HCT116 (cell line): Measurements from ENCODE around the gene PSME4. TPM values are rescaled to one million over a fixed set of nuclear protein-coding genes. Genes with fewer than 3 reads are reported as not detected.

Experiments
- ATAC-seq: fragments of 200-7000 bp; cut with Tn5 transposase; 2 replicates; pipeline ENCODE4 v1.9.1; 2020; ENCODE audit warnings: mild to moderate bottlenecking, moderate library complexity
- BruUV-seq: library from RNA; stranded (reverse); fragments of 400-500 nt; replicated peaks from 2 replicates; lab custom pipeline; 2021; lab: Mats Ljungman, UMichigan
- CTCF ChIA-PET: fragments of 300-600 bp; sonication (Branson Sonifier 250); formaldehyde crosslinking; loops from one replicate; lab custom pipeline; 2021; ENCODE audit warnings: antibody characterized with exemption; lab: Charles Lee
- POLR2A ChIA-PET: fragments of 300-600, 350-600 bp; sonication (Branson Sonifier 250); formaldehyde crosslinking; loops from one replicate; lab custom pipeline; 2021; ENCODE audit warnings: antibody characterized with exemption; lab: Charles Lee
- RAD21 ChIA-PET, 2 experiments: fragments of 300-600 bp; sonication (Branson Sonifier 250); formaldehyde crosslinking; loops; one replicate each; lab custom pipeline; 2023; ENCODE audit warnings: low total read pairs in 2 of 2; ENCODE audit not compliant: uncharacterized antibody in 2 of 2, unreplicated experiment in 2 of 2, low non-redundant PET in 1 of 2; lab: Charles Lee
- DNase-seq: peaks from one replicate; pipeline ENCODE4 v3.0.0-alpha.2; 2010; ENCODE audit warnings: low read depth, low spot score
- H2AFZ ChIP-seq: fragments of 200-600 bp; shearing (Covaris generic), sonication (generic); 2 replicates; pipeline ENCODE4 v1.6.1; 2017; ENCODE audit warnings: low read depth, mixed run types, mixed read lengths, antibody characterized with exemption, low read length; ENCODE audit not compliant: poor library complexity, severe bottlenecking
- H3K27ac ChIP-seq: 2 replicates; pipeline ENCODE4 v1.5.1; 2012; ENCODE audit warnings: low read depth, low read length
- H3K27me3 ChIP-seq: fragments of 200-600 bp; sonication (generic); 2 replicates; pipeline ENCODE4 v1.6.1; 2016; ENCODE audit warnings: mixed run types, low read length, mixed read lengths; ENCODE audit not compliant: insufficient read depth
- H3K36me3 ChIP-seq, 2 experiments: fragments of 200-500 bp in 1 of 2; fragments of 200-600 bp in 1 of 2; sonication (Bioruptor generic) in 1 of 2; sonication (generic) in 1 of 2; 2 replicates each; pipeline versions ENCODE4 v1.5.1 to v1.6.1; 2014 to 2016; ENCODE audit warnings: low read length in 2 of 2, inconsistent platforms in 1 of 2, mixed read lengths in 1 of 2, mixed run types in 1 of 2; ENCODE audit not compliant: insufficient read depth in 2 of 2, control insufficient read depth in 1 of 2
- H3K4me1 ChIP-seq, 2 experiments: fragments of 200-600 bp in 1 of 2; sonication (generic) in 1 of 2; 2 replicates each; pipeline versions ENCODE4 v1.5.1 to v1.6.1; 2012 to 2017; ENCODE audit warnings: low read length in 2 of 2, inconsistent platforms in 1 of 2, mild to moderate bottlenecking in 1 of 2, mixed read lengths in 1 of 2, mixed run types in 1 of 2, moderate library complexity in 1 of 2; ENCODE audit not compliant: insufficient read depth in 2 of 2, control insufficient read depth in 1 of 2
- H3K4me2 ChIP-seq: fragments of 200-600 bp; sonication (generic); 2 replicates; pipeline ENCODE4 v1.6.1; 2017; ENCODE audit warnings: mixed run types, low read length, mixed read lengths
- H3K4me3 ChIP-seq, 2 experiments: fragments of 200-600 bp in 1 of 2; sonication (generic) in 1 of 2; replicated peaks in 1 of 2; 2 replicates each; pipeline ENCODE4 v1.5.1; 2011 to 2016; ENCODE audit warnings: low read length in 2 of 2, control low read depth in 1 of 2, low read depth in 1 of 2, mild to moderate bottlenecking in 1 of 2, mixed read lengths in 1 of 2, mixed run types in 1 of 2
- H3K79me2 ChIP-seq: fragments of 200-600 bp; sonication (generic); 2 replicates; pipeline ENCODE4 v1.6.1; 2017; ENCODE audit warnings: mild to moderate bottlenecking, mixed run types, low read length, moderate library complexity, mixed read lengths; ENCODE audit not compliant: insufficient read depth
- H3K9ac ChIP-seq: fragments of 200-600 bp; sonication (generic); 2 replicates; pipeline ENCODE4 v1.6.1; 2016; ENCODE audit warnings: low read length, mixed read lengths
- H3K9me2 ChIP-seq: fragments of 200-600 bp; sonication (generic), shearing (Covaris generic); 2 replicates; pipeline ENCODE4 v1.6.1; 2017; ENCODE audit warnings: mixed run types, mild to moderate bottlenecking, moderate library complexity; ENCODE audit not compliant: insufficient read depth
- H3K9me3 ChIP-seq, 2 experiments: fragments of 200-500 bp in 1 of 2; fragments of 200-600 bp in 1 of 2; sonication (Bioruptor generic) in 1 of 2; sonication (generic) in 1 of 2; 2 replicates each; pipeline ENCODE4 v1.6.1; 2014 to 2017; ENCODE audit warnings: low read length in 2 of 2, mixed read lengths in 2 of 2, inconsistent platforms in 1 of 2, low read depth in 1 of 2, mild to moderate bottlenecking in 1 of 2, mixed run types in 1 of 2, moderate library complexity in 1 of 2; ENCODE audit not compliant: control insufficient read depth in 1 of 2, insufficient read depth in 1 of 2
- H4K20me1 ChIP-seq: fragments of 200-600 bp; sonication (generic), shearing (Covaris generic); 2 replicates; pipeline ENCODE4 v1.6.1; 2017; ENCODE audit warnings: mixed run types, mild to moderate bottlenecking, moderate library complexity; ENCODE audit not compliant: insufficient read depth
- ELF1 ChIP-seq: IDR thresholded peaks from 2 replicates; pipeline ENCODE4 v1.6.1; 2012; ENCODE audit warnings: low read depth, borderline replicate concordance
- EZH2phosphoT487 ChIP-seq: fragments of 200-600 bp; IDR thresholded peaks from 2 replicates; pipeline ENCODE4 v1.6.1; 2018; ENCODE audit warnings: antibody characterized with exemption, borderline replicate concordance
- FOSL1 ChIP-seq: IDR thresholded peaks from 2 replicates; pipeline ENCODE4 v1.6.1; 2012; ENCODE audit warnings: low read depth
- POLR2A ChIP-seq: IDR thresholded peaks from 2 replicates; pipeline ENCODE4 v1.7.0; 2011; ENCODE audit warnings: borderline replicate concordance; ENCODE audit not compliant: insufficient read depth, insufficient read length; ENCODE audit errors: extremely low read depth
- POLR2AphosphoS5 ChIP-seq: IDR thresholded peaks from 2 replicates; pipeline ENCODE4 v1.6.1; 2011; ENCODE audit warnings: mild to moderate bottlenecking, low read depth, low read length, moderate library complexity
- SP1 ChIP-seq: IDR thresholded peaks from 2 replicates; pipeline ENCODE4 v1.6.1; 2012; ENCODE audit warnings: low read depth
- SRF ChIP-seq: IDR thresholded peaks from 2 replicates; pipeline ENCODE4 v1.6.1; 2012; ENCODE audit warnings: low read depth
- YY1 ChIP-seq: IDR thresholded peaks from 2 replicates; pipeline ENCODE4 v1.6.1; 2011; ENCODE audit warnings: low read length, low read depth, moderate library complexity, mild to moderate bottlenecking; ENCODE audit not compliant: insufficient replicate concordance; ENCODE audit errors: extremely low read depth
- ZFX ChIP-seq: fragments of 450-650 bp; IDR thresholded peaks from 2 replicates; pipeline ENCODE4 v1.6.1; 2017
- ZNF274 ChIP-seq: fragments of 200-500 bp; sonication (Bioruptor generic); IDR thresholded peaks from 2 replicates; pipeline ENCODE4 v1.6.1; 2014; ENCODE audit warnings: mild to moderate bottlenecking, low read depth, low read length, inconsistent platforms
- intact Hi-C: fragments of 100-400 bp; cut with micrococcal nuclease; formaldehyde crosslinking; loops from 2 replicates; pipeline ENCODE4 v1.10.0; 2022
- total RNA-seq: library from RNA; stranded (reverse); gene quantifications from one replicate; pipeline ENCODE4 v1.2.1, GENCODE V29; 2021; ENCODE audit not compliant: unreplicated experiment
- TF ChIP-seq, protein P1 (sequence below): IDR thresholded peaks from 2 replicates; pipeline ENCODE4 v1.6.1; 2012
- TF ChIP-seq, protein P2 (sequence below): IDR thresholded peaks from 2 replicates; pipeline ENCODE4 v1.6.1; 2012; ENCODE audit warnings: low read depth
- TF ChIP-seq, protein P3 (sequence below): IDR thresholded peaks from 2 replicates; pipeline ENCODE4 v1.6.1; 2012
- TF ChIP-seq, protein P4 (sequence below), 3 experiments: fragments of 200-600 bp in 1 of 3; sonication (generic) in 1 of 3; IDR thresholded peaks in 2 of 3; conservative IDR thresholded peaks in 1 of 3; 2 replicates each; pipeline ENCODE4 v1.5.1; 2012 to 2017; ENCODE audit warnings: low read depth in 2 of 3, low read length in 2 of 3, antibody characterized with exemption in 1 of 3, borderline replicate concordance in 1 of 3, control low read depth in 1 of 3, mild to moderate bottlenecking in 1 of 3, mixed read lengths in 1 of 3, mixed run types in 1 of 3, moderate library complexity in 1 of 3; ENCODE audit not compliant: insufficient read depth in 1 of 3

The PSME4 gene
- total RNA-seq, 1 experiment from 2014 or later = 53.2 TPM

DNA sequence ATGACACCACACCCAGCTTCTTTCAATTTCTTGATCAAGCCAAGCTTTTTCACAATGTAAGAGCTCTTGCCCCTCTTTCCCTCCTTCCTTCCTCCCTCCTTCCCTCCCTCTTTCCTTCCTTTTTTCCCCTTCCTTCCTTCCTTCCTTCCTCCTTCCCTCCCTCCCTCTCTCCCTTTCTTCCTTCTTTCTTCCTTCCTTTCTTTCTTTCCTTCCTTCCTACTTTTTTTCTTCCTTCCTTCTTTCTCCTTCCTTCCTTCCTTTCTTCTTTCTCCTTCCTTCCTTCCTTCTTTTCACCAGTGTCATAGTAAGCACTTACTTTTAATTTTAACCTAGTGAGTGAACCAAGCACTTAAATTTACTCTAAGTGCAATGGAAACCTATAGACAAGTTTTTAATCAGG is 21.2 kb upstream of the PSME4 start:
- H3K27ac ChIP-seq = no peak overlapping the region
- no peak overlapping the region for H3K4me3 ChIP-seq
- intact Hi-C loops = no loop called here
- no peak overlapping the region for H3K4me2 ChIP-seq
- DNase-seq = no peak
- H3K9ac ChIP-seq = no peak overlapping the region
- H2AFZ ChIP-seq = no peak overlapping the region
- ChIA-PET RAD21 (no interaction called here), CTCF (no interaction called here), POLR2A (no interaction called here)
- no peaks in the 10 kb centered on the region for H3K9me2 ChIP-seq
- no TSS peak for BruUV-seq
- no peaks in the 10 kb centered on the region; a peak in 1 of 4 replicates for H3K4me1 ChIP-seq
- ATAC-seq = no peak
- TF ChIP-seq FOSL1 = no peak
- TF ChIP-seq, protein P1, sequence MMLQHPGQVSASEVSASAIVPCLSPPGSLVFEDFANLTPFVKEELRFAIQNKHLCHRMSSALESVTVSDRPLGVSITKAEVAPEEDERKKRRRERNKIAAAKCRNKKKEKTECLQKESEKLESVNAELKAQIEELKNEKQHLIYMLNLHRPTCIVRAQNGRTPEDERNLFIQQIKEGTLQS = no peak
- TF ChIP-seq YY1 = no peak
- TF ChIP-seq, protein P2, sequence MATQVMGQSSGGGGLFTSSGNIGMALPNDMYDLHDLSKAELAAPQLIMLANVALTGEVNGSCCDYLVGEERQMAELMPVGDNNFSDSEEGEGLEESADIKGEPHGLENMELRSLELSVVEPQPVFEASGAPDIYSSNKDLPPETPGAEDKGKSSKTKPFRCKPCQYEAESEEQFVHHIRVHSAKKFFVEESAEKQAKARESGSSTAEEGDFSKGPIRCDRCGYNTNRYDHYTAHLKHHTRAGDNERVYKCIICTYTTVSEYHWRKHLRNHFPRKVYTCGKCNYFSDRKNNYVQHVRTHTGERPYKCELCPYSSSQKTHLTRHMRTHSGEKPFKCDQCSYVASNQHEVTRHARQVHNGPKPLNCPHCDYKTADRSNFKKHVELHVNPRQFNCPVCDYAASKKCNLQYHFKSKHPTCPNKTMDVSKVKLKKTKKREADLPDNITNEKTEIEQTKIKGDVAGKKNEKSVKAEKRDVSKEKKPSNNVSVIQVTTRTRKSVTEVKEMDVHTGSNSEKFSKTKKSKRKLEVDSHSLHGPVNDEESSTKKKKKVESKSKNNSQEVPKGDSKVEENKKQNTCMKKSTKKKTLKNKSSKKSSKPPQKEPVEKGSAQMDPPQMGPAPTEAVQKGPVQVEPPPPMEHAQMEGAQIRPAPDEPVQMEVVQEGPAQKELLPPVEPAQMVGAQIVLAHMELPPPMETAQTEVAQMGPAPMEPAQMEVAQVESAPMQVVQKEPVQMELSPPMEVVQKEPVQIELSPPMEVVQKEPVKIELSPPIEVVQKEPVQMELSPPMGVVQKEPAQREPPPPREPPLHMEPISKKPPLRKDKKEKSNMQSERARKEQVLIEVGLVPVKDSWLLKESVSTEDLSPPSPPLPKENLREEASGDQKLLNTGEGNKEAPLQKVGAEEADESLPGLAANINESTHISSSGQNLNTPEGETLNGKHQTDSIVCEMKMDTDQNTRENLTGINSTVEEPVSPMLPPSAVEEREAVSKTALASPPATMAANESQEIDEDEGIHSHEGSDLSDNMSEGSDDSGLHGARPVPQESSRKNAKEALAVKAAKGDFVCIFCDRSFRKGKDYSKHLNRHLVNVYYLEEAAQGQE = no peak
- no peak for TF ChIP-seq SP1
- no peak for TF ChIP-seq EZH2phosphoT487
- TF ChIP-seq ZNF274 = no peak
- TF ChIP-seq, protein P3, sequence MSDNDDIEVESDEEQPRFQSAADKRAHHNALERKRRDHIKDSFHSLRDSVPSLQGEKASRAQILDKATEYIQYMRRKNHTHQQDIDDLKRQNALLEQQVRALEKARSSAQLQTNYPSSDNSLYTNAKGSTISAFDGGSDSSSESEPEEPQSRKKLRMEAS = no peak
- TF ChIP-seq ELF1 = no peak
- no peak for TF ChIP-seq POLR2A
- TF ChIP-seq, protein P4, sequence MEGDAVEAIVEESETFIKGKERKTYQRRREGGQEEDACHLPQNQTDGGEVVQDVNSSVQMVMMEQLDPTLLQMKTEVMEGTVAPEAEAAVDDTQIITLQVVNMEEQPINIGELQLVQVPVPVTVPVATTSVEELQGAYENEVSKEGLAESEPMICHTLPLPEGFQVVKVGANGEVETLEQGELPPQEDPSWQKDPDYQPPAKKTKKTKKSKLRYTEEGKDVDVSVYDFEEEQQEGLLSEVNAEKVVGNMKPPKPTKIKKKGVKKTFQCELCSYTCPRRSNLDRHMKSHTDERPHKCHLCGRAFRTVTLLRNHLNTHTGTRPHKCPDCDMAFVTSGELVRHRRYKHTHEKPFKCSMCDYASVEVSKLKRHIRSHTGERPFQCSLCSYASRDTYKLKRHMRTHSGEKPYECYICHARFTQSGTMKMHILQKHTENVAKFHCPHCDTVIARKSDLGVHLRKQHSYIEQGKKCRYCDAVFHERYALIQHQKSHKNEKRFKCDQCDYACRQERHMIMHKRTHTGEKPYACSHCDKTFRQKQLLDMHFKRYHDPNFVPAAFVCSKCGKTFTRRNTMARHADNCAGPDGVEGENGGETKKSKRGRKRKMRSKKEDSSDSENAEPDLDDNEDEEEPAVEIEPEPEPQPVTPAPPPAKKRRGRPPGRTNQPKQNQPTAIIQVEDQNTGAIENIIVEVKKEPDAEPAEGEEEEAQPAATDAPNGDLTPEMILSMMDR (IDR thresholded peaks at IDR 0.05 in 2 of 3, conservative IDR thresholded peaks at IDR 0.05 in 1 of 3; ENCODE audit: borderline replicate concordance in 1 of 3, insufficient read depth in 1 of 3, low read depth in 2 of 3, low read length in 2 of 3) = no peak
- no peak for TF ChIP-seq ZFX
- TF ChIP-seq SRF = no peak
- TF ChIP-seq POLR2AphosphoS5 = no peak
- H4K20me1 ChIP-seq = no peaks in the 10 kb centered on the region
- no peaks in the 10 kb centered on the region for H3K79me2 ChIP-seq
- no peaks in the 10 kb centered on the region for H3K27me3 ChIP-seq
- no peaks in the 10 kb centered on the region for H3K9me3 ChIP-seq
- no peaks in the 10 kb centered on the region for H3K36me3 ChIP-seq
